HPDE6-E6E7 (cell line): ENCODE results near the gene LRRC56.

Experiments
- DNase-seq: peaks from one replicate; pipeline ENCODE4 v3.0.0; 2011; ENCODE audit warnings: missing footprints; ENCODE audit errors: extremely low spot score

Gene LRRC56

DNA sequence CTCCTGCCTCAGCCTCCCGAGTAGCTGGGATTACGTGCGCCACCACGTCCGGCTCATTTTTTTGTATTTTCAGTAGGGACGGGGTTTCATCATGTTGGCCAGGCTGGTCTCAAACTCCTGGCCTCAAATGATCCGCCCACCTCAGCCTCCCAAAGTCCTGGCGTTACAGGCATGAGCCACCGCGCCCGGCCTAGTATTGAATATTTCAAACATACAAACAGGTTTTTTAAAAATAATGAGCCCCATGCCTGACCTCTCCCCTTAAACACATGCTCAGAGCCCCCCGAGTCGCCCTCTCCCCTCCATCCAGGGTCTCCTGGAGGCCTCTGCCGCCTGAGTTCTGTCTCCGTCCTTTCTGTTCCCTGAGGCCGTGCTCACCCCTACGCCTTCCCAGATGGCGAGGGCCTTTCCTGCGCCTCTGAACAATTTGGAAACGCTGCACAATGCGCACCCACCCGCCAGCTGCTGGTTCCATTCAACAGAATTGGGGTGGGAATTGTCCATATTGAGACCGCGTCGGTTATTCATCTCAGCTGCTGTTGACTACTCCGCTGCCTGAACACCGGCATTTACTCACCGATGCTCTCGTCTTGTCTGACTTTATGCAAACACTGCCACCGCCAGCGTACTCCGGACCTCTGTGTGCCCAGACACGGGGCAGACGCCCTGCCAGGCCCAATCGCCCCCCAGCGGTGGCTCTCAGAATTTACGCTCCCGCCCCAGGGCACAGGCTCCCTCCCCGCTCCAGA, 16.7 kb upstream of the LRRC56 start:
- no peak for DNase-seq

DNA sequence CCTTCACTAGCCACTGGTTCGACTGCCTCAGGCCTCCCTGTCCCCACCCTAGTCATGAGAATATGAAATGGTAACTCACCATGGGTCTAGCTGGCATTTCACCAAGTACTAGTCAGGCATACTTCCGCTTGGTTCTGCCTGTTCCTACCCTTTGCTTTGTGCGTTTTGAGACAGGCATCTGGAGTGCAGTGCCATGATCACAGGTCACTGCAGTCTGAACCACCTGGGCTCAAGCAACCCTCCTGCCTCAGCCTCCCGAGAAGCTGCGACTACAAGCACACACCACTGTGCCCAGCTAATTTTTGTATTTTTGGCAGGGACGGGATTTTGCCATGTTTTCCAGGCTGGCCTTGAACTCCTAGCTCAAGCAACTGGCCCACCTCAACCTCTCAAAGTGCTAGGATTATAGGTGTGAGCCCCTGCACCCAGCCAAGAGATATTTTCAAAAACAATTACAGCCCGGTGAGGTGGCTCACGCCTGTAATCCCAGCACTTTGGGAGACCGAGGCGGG, 16.1 kb upstream of the LRRC56 start:
- DNase-seq, result no peak

DNA sequence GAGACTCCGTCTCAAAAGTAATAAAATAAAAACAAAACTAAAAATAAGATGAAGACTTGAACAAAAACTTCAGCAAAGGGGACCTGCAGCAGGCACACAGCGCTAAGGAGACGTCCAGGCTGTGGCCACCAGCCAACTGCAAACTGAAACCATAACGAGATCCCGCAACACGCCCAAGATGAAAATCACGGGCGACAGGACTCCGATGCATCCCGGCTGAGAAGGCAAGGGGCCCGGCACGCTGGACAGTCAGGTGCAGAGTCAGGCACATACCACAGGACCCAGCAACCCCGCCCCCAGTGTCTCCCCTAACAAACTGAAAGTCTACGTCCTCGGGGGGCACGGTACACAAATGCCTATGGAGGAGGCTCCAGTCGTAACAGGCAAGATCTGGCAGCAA, 11.1 kb upstream of the LRRC56 start:
- no peak for DNase-seq

GRCh38 chr11:528166-528814, 9.0 kb upstream of the LRRC56 start:
- no peak for DNase-seq

- DNase-seq, result no peak
Measured at GRCh38 chr11:528815-529727, 8.3 kb upstream of the LRRC56 start.

GRCh38 chr11:529728-530411, 7.5 kb upstream of the LRRC56 start:
- no peak for DNase-seq

DNA sequence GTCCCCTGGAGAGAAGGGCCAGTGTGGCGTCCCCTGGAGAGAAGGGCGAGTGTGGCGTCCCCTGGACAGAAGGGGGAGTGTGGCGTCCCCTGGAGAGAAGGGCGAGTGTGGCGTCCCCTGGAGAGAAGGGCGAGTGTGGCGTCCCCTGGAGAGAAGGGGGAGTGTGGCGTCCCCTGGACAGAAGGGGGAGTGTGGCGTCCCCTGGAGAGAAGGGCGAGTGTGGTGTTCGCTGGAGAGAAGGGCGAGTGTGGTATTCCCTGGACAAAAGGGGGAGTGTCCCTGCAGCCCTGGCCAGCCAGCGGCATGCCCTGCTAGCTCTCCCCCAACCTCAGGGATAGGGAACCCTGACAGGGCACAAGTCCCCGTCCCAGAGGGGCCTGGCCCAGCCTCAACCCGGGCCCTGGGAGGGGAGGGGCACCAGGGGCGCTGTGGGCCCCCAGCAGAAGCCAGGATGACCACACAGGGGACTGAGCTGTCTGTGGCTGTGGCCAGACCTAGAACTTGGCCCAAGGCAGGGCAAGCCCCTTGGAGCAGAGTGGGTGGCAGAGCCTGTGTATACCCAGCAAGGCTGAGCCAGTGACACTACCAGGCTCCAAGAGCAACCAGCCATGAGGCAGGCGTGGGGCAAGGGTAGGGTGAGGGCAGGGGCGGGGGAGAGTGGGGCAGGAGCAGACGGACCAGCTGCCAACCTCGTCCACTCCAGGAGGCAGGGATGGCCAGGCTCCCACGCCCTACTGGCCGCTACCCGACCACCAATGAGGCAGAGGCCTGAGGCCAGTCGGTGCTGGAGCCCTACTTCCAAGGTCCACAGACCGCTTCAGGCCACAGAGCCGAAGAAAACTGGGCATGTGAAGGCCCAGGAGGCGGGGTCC, 6.1 kb upstream of the LRRC56 start:
- DNase-seq, result no peak

GRCh38 chr11:531919-532526, 5.3 kb upstream of the LRRC56 start:
- no peak for DNase-seq

DNA sequence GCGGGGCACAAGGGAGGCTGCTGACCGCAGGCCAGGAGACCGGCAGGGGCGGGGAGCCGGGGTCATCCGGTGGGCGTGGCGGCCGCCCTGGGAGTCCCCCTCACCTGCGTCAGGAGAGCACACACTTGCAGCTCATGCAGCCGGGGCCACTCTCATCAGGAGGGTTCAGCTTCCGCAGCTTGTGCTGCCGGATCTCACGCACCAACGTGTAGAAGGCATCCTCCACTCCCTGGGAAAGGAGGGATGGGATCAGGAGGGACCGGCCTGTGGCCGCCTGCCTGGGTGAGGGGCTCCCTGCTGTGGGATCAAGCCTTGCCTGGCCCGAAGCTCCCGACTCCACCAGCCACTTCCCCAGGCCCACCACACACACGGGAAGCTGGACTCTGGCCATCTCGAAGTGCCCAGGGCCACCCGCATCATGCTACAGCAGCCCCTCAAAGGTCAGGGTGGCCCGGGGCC, 4.8 kb upstream of the LRRC56 start:
- no peak for DNase-seq

DNA sequence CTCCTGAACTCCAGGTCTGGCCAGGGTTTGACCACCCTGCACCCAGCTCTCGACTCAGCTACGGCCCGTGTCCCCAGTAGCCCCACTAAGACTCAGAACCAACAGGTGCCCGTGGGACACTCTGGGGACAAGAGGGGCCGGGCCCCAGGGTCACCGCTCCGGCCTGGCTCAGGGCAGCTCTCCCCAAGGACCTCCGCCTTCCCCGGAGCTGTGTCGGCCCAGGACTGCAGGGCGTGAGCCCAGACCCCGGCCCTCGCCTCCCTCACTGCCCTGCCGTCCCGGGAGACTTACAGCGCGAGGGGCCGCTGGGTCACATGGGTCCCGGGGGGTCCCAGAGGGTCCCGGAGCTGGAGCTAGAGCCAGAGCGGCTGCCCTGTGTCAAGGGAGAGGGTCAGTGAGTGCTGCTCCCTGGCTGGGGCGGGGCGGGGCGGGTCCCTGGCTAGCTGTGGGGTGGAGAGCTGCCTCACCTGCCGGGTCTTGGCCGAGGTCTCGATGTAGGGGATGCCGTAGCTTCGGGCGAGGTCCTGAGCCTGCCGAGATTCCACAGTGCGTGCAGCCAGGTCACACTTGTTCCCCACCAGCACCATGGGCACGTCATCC, 4.2 kb upstream of the LRRC56 start:
- DNase-seq, result no peak

DNA sequence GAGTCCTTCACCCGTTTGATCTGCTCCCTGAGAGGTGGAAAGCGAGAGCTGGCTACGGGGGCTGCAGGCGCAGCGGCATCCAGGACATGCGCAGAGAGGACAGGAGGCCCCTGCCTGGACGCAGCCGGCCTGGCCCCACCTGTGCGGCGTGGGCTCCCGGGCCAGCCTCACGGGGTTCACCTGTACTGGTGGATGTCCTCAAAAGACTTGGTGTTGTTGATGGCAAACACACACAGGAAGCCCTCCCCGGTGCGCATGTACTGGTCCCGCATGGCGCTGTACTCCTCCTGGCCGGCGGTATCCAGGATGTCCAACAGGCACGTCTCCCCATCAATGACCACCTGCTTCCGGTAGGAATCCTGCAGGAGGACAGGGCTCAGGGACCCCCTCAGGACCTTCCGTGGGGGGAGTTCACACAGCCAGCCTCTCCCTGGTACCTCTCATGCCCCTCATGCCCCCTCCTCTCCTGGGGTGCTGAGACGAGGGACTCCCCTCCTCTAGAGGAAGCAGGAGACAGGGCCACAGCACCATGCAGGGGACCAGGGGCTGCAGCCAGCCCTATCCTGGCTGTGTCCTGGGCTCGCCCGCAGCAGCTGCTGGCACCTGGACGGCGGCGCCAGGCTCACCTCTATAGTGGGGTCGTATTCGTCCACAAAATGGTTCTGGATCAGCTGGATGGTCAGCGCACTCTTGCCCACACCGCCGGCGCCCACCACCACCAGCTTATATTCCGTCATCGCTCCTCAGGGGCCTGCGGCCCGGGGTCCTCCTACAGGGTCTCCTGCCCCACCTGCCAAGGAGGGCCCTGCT, 3.5 kb upstream of the LRRC56 start:
- DNase-seq, result no peak

DNA sequence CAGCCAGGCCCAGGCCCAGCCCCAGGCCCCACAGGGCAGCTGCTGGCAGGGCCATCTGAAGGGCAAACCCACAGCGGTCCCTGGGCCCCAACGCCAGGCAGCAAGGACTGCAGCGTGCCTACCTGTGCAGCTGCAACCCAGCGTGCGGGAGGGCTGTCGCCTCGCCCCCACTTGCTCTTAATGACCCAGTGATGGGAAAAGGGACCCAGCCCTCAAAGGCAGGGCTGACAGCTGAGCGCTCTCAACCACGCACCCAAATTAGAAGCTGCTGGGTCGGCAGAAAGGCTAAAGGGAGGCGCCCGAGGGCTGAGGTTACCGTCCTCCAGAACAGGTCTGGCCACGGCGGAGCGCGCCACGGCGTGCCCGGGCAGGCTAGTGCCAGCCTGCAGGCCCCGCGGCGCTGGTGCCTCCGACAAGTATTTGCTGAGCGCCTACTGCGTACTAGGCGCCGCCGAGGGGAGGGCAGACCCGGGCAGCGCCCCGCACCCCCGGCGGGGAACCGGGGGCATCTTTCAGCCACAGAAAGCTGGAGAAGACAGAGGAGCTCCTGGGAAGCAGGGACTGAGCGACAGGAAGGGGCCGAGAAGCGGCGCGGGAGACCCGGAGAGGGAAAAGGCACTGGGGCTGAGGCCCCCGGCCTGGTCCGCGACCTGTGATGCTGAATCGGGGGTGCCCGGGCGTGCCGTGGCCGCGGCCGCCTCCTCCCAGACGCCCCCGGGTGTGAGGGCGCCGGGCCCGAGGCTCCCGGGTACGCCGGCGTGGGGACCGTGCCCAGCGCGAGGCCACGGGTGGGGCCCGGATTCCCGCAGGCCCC, 2.7 kb upstream of the LRRC56 start:
- DNase-seq, result peak; percentile 76

DNA sequence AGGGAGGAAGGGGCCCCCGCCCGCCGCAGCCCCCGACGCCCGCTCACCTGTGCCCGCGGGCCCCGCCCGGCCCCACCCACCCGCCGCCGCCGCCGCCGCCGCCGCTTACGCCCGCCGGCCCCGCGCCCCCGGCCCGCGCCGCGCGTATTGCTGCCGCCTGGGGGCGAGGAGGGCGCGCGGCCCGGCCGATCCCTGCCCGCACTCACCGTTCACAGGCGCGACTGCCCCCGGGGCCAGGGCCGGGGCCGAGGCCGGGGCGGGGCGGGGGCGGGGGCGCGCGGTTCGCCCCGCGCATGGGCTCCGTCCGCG, 2.2 kb upstream of the LRRC56 start:
- DNase-seq, result peak; percentile 22

DNA sequence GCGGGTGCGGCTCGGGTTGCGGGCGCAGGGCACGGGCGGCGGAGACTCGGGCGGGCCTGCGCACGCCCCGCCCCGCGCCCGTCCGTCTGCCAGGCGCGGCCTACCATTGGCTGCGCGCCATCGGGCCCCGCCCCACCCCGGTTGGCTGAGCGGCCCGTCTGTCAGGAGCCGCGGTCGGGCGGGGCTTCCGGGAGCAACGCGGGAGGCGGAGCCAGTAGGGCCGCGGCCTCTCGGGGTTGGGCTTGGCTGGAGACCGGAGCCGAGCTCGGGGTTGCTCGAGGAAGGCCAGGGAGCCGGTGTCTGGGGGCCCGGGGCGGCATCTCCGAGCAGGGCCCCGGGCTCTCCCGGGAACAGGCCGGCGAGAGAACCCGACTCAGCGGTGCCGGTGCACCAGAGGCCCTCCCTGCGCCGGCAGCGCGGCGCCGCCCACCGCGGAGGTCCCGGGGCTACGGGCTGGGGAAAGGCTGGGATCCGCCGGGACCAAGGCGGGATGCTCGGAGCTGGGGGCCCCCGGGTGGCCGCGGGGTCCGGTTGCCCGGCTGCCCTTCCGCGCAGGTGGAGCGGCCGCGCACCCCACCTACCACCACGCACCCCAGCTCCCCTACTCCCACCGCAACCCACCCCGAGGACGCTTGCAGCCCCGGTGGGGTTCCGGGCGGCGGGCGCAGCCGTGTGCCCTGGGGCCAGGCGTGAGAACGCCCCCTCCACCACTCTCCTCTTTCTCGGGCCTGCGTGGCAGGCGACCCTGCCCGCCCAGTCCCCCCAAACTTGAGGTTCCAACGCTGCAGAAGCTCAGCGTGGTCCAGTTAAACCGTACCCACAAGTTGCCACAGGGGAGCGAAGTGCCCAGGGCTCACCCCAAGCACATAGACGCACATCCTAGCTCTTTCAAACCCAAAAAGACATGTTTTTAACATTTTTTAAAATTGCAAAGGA, 1.5 kb upstream of the LRRC56 start, which contains the start of gene HRAS:
TSS of gene HRAS (minus strand) at position 58 of the 936 bp plus-strand sequence.
- DNase-seq, result peak; percentile 97

- no peak for DNase-seq
Measured at GRCh38 chr11:537622-538430, 499 bp downstream of the LRRC56 start.

- DNase-seq, result no peak
Measured at GRCh38 chr11:538431-539051, 1.2 kb downstream of the LRRC56 start.
